Jurkat, Clone E6-1 (cell line): Measurements from ENCODE around the gene SFTPA1.
"Not testable (repeated sequence)": the region's sequence is repeated elsewhere in the genome, so short reads cannot be mapped to it uniquely, and the experiment has no call there.

Experiments used
- DNase-seq: peaks from one replicate; pipeline ENCODE4 v3.0.0-alpha.2; 2011; ENCODE audit warnings: low read depth, low spot score
- H3K4me3 ChIP-seq: 2 replicates; pipeline ENCODE4 v1.5.1; 2011; ENCODE audit warnings: mild to moderate bottlenecking, low read length, control low read depth, moderate library complexity

Gene SFTPA1

GRCh38 chr10:79605308-79605707, 5.4 kb upstream of the SFTPA1 start:
- no peak for DNase-seq
- H3K4me3 ChIP-seq, result no peak overlapping the region

GRCh38 chr10:79608505-79609375, 2.0 kb upstream of the SFTPA1 start:
- peak; percentile 38 for DNase-seq
- H3K4me3 ChIP-seq, result no peak overlapping the region

DNA sequence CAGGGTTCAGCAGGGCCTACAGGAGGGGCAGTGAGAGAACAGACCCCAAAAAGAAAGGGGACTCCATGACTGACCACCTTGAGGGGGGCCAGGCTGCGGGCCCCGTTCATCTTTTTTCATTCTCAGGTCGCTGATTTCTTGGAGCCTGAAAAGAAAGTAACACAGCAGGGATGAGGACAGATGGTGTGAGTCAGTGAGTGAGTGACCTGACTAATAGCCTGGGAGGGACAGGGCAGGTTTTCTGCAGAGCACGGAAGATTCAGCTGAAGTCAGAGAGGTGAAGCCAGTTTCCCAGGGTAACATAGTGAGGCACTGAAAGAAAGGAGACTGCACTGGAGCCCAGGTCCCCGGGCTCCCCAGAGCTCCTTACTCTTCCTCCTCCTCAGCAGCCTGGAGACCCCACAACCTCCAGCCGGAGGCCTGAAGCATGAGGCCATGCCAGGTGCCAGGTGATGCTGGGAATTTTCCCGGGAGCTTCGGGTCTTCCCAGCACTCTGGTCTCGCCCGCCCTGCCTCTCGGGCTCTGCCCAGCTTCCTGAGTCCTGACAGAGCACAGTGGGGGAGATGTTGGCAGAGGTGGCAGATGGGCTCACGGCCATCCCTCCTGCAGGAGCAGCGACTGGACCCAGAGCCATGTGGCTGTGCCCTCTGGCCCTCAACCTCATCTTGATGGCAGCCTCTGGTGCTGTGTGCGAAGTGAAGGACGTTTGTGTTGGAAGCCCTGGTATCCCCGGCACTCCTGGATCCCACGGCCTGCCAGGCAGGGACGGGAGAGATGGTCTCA, 646 bp downstream of the SFTPA1 start:
- H3K4me3 ChIP-seq, DNase-seq: not testable (repeated sequence)

GRCh38 chr10:79615577-79615976, 4.8 kb downstream of the SFTPA1 start:
- H3K4me3 ChIP-seq, result no peak overlapping the region
- DNase-seq, result no peak

GRCh38 chr10:79616164-79616563, 5.4 kb downstream of the SFTPA1 start:
- no peak for DNase-seq

DNA sequence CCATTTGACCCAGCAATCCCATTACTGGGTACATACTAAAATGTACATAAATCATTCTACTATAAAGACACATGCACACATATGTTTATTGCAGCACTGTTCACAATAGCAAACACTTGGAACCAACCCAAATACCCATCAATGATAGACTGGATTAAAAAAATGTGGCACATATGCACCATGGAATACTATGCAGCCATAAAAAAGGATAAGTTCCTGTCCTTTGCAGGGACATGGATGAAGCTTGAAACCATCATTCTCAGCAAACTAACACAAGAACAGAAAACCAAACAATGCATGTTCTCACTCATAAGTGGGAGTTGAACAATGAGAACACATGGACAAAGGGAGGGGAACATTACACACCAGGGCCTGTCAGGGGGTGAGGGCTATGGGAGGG, 12.9 kb downstream of the SFTPA1 start:
- not testable (repeated sequence) for DNase-seq, H3K4me3 ChIP-seq

More at GRCh38 chr10:79616164-79616563, 5.4 kb downstream of the SFTPA1 start:
- H3K4me3 ChIP-seq, result no peak overlapping the region

DNA sequence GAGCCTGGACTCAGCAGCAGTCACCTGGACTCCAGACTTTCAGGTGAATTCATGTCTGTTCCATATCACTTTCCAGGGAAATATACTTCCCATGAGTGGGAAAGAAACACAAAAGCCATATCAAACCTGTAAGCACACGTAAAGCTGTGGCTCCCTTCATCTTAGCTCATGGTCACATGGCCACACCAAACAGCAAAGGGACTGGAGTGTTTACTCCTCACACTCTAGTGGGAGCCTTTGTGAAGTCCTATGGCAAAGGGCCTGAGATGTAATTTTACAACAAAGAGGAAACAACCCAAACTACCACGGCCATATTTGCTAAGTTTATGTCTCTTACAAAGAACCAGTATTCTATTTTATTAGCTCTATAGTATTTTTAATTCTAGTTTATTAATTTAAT, 16.3 kb downstream of the SFTPA1 start:
- no peak for DNase-seq
- no peak overlapping the region for H3K4me3 ChIP-seq

DNA sequence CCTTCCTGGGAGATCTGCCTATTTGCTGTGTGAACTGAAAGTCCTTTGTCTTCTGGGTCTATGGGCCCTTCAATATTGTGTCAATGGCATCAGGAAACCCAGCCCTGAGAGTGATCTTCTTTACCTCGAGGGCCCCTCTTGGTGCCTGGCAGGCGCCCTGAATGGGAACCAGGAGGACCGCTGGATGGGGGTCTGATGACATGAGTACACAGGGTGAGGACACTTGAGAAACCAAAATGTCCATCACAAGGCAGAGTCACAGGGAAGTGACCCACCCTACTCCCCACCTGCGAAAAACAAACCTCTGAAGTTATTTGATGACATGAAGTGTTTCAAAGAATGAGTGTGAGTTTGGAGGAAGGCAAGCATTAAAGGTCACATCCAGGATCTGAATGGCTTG, 17.3 kb downstream of the SFTPA1 start:
- no peak overlapping the region for H3K4me3 ChIP-seq
- DNase-seq, result no peak

DNA sequence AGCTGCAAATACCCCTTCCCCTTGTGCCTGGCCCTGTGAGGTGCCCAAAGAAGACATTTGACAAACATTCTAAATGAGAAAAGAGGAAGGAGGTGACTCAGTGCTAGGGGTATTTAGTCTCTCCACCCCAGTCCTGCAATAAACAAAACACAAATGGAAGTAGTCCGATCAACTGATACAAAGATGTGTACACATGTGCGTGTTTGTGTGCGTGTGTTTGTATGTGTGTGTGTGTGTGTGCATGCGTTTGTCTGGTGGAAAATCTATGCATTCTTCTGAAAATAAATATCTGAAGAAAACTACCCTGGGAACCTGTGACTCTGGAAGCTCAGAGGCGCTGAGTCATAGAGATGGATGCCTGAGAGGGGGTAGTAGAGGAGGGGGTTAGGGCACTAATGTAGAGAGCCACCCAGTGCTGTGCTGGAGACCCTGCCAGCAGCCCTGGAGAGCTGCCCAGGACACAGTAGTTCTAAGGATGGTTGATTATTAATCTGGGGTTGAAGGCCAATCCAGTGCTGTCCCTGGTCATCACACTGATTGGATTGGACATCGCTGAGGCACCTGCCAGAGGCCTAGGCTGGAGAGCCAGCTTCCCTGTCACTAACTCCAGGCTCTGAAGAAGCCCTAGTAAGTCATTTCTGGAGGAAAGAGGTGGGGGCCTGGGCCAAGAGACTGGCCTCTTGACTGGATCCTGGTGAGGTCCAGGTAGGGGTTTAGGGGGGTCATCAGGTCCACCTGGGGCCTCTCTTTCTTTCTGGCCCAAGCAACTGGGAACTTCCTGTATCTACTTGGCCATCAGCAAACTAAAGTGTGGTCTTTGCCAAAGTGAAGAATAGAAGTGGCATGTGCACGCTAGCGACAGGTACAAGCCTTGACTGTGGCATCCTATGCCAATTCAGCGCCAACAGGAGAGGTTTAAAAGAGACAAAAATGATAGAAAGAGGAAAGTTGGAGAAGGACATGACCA, 18.5 kb downstream of the SFTPA1 start:
- no peak for DNase-seq

GRCh38 chr10:79629955-79630327, 19.2 kb downstream of the SFTPA1 start:
- DNase-seq, result no peak
- H3K4me3 ChIP-seq, result no peak overlapping the region

More for the DNA sequence above, 18.5 kb downstream of the SFTPA1 start:
- H3K4me3 ChIP-seq, result no peak overlapping the region

GRCh38 chr10:79636654-79637199, 26.0 kb downstream of the SFTPA1 start:
- H3K4me3 ChIP-seq, DNase-seq: not testable (repeated sequence)

GRCh38 chr10:79638318-79638717, 27.6 kb downstream of the SFTPA1 start:
- DNase-seq, result no peak

DNA sequence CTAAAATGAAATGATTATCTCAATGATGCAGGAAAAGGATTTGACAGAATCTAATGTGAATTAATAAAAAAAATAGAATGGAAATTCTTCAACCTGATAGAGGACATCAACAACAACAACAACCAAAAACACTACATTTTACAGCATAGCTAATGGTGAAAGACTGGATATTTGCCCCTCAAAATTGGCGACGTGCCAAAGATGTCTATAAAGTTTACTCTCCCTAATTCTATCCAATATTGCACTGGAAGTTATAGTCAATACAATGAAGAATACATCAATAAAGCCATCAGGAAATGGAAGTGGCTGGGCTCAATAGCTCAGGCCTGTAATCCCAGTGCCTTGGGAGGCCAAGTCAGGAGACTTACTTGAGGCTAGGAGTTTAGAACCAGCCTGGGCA, 42.0 kb downstream of the SFTPA1 start:
- not testable (repeated sequence) for H3K4me3 ChIP-seq, DNase-seq

More at GRCh38 chr10:79638318-79638717, 27.6 kb downstream of the SFTPA1 start:
- H3K4me3 ChIP-seq, result no peak overlapping the region

DNA sequence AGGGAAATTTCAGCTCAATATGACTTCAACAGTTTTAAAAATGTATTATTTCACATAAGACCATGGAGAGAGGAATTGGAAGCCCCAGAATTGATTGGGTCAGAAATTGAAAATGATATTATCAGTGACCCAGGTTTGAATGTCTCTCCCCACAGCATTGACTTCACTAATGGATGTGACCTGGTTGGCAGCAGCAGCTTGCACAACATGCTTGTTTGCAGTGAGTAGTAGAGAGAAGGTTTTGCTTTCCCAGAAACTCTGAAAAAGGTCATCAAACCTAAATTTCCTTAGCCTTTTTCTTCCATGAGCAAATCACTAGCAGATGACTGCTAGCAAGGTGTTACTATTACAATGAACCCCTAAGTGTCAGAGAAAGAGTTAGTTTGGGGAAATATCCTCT, 52.5 kb downstream of the SFTPA1 start:
- not testable (repeated sequence) for H3K4me3 ChIP-seq, DNase-seq

- not testable (repeated sequence) for DNase-seq, H3K4me3 ChIP-seq
These were observed 53.9 kb downstream of the SFTPA1 start for GRCh38 chr10:79664686-79665085.
